Measurements from ENCODE around the gene SLFN5. TPM values are rescaled to one million over a fixed set of nuclear protein-coding genes. Genes with fewer than 3 reads are reported as not detected.

Gene SLFN5
- total and polyA plus RNA-seq, 2 donors (not counting 1 experiment from before 2014, with no cell fraction given) = 101 to 170 TPM

DNA sequence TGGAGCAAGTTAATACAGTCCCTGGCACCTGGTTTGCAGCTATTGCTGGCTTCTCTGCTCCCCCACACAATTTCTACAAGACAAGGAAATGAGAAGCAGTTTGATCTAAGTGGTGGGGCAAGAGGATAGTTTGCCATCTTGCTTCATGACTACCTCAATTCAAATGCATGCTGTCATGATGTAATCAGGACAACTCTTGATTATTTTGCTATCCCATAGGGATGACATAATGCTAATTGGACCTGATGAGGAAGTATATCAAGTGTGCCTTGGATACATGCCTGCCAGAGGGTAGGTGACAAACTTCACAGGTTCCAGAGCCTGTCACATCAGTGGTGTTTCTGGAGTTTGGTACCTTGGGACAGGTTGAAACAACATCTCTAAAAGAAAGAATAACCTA, 40.9 kb downstream of the SLFN5 start:
- Histone ChIP-seq H3K4me2 (ENCODE audit: extremely low read depth, insufficient read depth, low read length) (no peak overlapping the region), H3K36me3 (ENCODE audit: control insufficient read depth, insufficient read depth, low read length) (no peaks in the 10 kb centered on the region), H3K9me3 (ENCODE audit: control insufficient read depth, insufficient read depth, low read depth, low read length) (no peaks in the 10 kb centered on the region), H4K20me1 (ENCODE audit: control insufficient read depth, extremely low read depth, insufficient read depth, low read length) (no peaks in the 10 kb centered on the region), H3K9ac (ENCODE audit: insufficient read depth, low read length) (no peak overlapping the region), H3K4me1 (ENCODE audit: control insufficient read depth, extremely low read depth, insufficient read depth, low read length) (no peaks in the 10 kb centered on the region), H3K4me3 (replicated peaks in 1 of 4; ENCODE audit: control extremely low read depth in 1 of 4, insufficient read depth in 1 of 4, low read depth in 3 of 4, low read length in 4 of 4) (no peak overlapping the region), H3K27ac (ENCODE audit: insufficient read depth, low read length) (no peak overlapping the region), H3K27me3 (ENCODE audit: control insufficient read depth, insufficient read depth, low read length) (peaks cover 2% of the 10 kb centered on the region), H3K79me2 (ENCODE audit: control insufficient read depth, insufficient read depth, low read length) (no peaks in the 10 kb centered on the region), H2AFZ (ENCODE audit: low read length) (no peak overlapping the region)
- DNase-seq (ENCODE audit: low read depth in 2 of 2) = no peak
- TF ChIP-seq, protein P1, sequence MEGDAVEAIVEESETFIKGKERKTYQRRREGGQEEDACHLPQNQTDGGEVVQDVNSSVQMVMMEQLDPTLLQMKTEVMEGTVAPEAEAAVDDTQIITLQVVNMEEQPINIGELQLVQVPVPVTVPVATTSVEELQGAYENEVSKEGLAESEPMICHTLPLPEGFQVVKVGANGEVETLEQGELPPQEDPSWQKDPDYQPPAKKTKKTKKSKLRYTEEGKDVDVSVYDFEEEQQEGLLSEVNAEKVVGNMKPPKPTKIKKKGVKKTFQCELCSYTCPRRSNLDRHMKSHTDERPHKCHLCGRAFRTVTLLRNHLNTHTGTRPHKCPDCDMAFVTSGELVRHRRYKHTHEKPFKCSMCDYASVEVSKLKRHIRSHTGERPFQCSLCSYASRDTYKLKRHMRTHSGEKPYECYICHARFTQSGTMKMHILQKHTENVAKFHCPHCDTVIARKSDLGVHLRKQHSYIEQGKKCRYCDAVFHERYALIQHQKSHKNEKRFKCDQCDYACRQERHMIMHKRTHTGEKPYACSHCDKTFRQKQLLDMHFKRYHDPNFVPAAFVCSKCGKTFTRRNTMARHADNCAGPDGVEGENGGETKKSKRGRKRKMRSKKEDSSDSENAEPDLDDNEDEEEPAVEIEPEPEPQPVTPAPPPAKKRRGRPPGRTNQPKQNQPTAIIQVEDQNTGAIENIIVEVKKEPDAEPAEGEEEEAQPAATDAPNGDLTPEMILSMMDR (conservative IDR thresholded peaks at IDR 0.05 in 1 of 2, IDR thresholded peaks at IDR 0.05 in 1 of 2; ENCODE audit: low read depth in 1 of 2, low read length in 2 of 2) = no peak

DNA sequence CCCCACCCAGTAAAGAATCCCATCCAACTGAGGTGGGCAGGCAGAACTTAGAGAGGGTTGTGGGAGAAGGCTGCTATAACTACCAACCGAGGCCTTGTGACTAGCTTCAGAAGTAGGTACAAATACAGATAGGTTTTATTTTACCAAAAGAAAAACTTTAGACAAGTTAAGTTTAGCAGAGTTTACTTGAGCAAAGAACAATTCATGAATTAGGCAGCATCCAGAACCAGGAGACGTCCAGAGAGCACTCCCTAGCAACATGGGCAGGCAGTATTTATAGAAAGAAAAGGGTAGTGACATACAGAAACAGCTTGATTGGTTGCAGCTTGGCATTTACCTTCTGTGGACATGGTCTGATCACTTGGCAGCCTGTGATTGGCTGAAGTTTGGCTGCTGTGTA, 42.1 kb downstream of the SLFN5 start:
- Histone ChIP-seq H3K4me3 (replicated peaks in 1 of 4; ENCODE audit: control extremely low read depth in 1 of 4, insufficient read depth in 1 of 4, low read depth in 3 of 4, low read length in 4 of 4) (no peak overlapping the region), H3K27ac (ENCODE audit: insufficient read depth, low read length) (no peak overlapping the region), H3K4me1 (ENCODE audit: control insufficient read depth, extremely low read depth, insufficient read depth, low read length) (no peaks in the 10 kb centered on the region), H4K20me1 (ENCODE audit: control insufficient read depth, extremely low read depth, insufficient read depth, low read length) (no peaks in the 10 kb centered on the region), H3K9ac (ENCODE audit: insufficient read depth, low read length) (no peak overlapping the region), H3K9me3 (ENCODE audit: control insufficient read depth, insufficient read depth, low read depth, low read length) (no peaks in the 10 kb centered on the region), H2AFZ (ENCODE audit: low read length) (no peak overlapping the region), H3K79me2 (ENCODE audit: control insufficient read depth, insufficient read depth, low read length) (no peaks in the 10 kb centered on the region), H3K4me2 (ENCODE audit: extremely low read depth, insufficient read depth, low read length) (no peak overlapping the region), H3K36me3 (ENCODE audit: control insufficient read depth, insufficient read depth, low read length) (no peaks in the 10 kb centered on the region), H3K27me3 (ENCODE audit: control insufficient read depth, insufficient read depth, low read length) (peaks cover 2% of the 10 kb centered on the region)
- TF ChIP-seq, protein P1 (conservative IDR thresholded peaks at IDR 0.05 in 1 of 2, IDR thresholded peaks at IDR 0.05 in 1 of 2; ENCODE audit: low read depth in 1 of 2, low read length in 2 of 2) = no peak
- no peak for TF ChIP-seq EZH2 (IDR thresholded peaks at IDR 0.05; ENCODE audit: low read length, missing control alignments)
- no peak for DNase-seq (ENCODE audit: low read depth in 2 of 2)

DNA sequence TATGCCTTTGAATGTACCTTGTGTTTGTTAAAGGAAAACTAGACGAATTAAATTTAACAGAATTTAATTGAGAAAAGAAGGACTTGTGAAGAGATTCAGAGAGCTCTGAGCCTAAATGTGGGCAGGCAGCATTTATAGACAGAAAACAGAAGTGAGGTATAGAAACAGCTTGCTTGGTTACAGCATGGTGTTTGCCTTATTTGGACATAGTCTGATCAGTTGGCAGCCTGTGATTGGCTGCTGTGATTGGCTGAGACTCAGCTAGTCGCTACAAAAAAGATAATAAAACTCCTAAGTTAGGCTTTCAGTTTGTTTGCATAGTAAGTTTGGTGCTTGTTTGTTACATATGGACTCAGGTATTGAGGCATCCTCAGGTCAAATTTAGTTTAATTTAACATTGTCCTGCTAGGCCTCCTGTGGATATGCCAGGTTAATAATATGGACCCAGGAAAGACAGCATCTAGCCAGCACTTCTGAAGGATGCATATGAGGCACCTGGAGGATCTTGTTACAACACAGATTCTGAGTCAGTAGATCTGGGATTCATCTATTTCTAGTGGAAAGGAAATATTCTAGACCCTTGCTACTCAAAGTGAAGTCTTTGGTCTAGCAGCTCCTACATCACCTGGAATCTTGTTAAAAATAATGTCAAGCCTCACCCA, 43.4 kb downstream of the SLFN5 start:
- Histone ChIP-seq H3K27ac (ENCODE audit: insufficient read depth, low read length) (no peak overlapping the region), H3K4me2 (ENCODE audit: extremely low read depth, insufficient read depth, low read length) (no peak overlapping the region), H3K79me2 (ENCODE audit: control insufficient read depth, insufficient read depth, low read length) (no peaks in the 10 kb centered on the region), H3K36me3 (ENCODE audit: control insufficient read depth, insufficient read depth, low read length) (no peaks in the 10 kb centered on the region), H2AFZ (ENCODE audit: low read length) (no peak overlapping the region), H3K4me1 (ENCODE audit: control insufficient read depth, extremely low read depth, insufficient read depth, low read length) (no peaks in the 10 kb centered on the region), H3K9ac (ENCODE audit: insufficient read depth, low read length) (no peak overlapping the region), H3K9me3 (ENCODE audit: control insufficient read depth, insufficient read depth, low read depth, low read length) (no peaks in the 10 kb centered on the region), H3K4me3 (replicated peaks in 1 of 4; ENCODE audit: control extremely low read depth in 1 of 4, insufficient read depth in 1 of 4, low read depth in 3 of 4, low read length in 4 of 4) (no peak overlapping the region), H4K20me1 (ENCODE audit: control insufficient read depth, extremely low read depth, insufficient read depth, low read length) (no peaks in the 10 kb centered on the region), H3K27me3 (ENCODE audit: control insufficient read depth, insufficient read depth, low read length) (peaks cover 2% of the 10 kb centered on the region)
- no peak for TF ChIP-seq EZH2 (IDR thresholded peaks at IDR 0.05; ENCODE audit: low read length, missing control alignments)
- TF ChIP-seq, protein P1 (conservative IDR thresholded peaks at IDR 0.05 in 1 of 2, IDR thresholded peaks at IDR 0.05 in 1 of 2; ENCODE audit: low read depth in 1 of 2, low read length in 2 of 2) = no peak
- peak in 1 of 2 donors; percentile 21 for DNase-seq (ENCODE audit: low read depth in 2 of 2)
